ENCODE measurements around the gene DCXR. TPM values are rescaled to one million over a fixed set of nuclear protein-coding genes. Genes with fewer than 3 reads are reported as not detected.

DCXR gene
- total and polyA plus RNA-seq, 2 of the 13 experiments (the other 11 are each of a cell fraction or from before 2014, with no cell fraction given) = 287 to 311 TPM

DNA sequence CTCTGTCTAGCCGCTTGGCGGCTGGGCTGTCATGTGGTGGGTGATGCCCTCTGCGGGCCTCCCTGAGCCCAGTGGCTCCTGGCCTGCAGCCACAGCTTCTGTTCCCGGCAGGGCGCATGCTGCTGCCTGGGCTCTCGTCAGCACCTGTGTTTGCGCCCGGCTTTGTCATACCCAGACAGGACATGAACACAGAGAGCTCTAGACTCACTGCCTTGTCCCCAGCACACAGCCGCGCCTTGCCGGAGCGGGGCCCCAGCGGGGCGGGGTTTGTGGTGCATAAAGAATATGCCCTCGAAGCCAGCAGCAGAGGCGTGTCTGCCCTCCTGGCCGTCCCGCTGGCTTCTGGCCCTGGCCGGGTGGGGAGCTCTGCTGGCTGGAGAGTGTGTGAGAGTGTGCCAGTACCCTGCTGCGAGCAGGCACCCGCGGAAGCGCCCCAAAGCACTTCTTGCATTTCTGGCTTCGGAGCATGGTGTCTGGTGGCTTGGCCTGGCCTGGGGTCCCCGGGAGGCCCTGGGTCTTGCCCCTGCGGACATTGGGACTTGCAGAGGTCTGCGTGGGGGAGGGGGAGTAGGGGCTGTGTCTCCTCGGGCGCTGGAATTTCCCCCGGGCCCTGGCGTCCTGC, 45.7 kb downstream of the DCXR start (continued):
- TF ChIP-seq, protein P1, sequence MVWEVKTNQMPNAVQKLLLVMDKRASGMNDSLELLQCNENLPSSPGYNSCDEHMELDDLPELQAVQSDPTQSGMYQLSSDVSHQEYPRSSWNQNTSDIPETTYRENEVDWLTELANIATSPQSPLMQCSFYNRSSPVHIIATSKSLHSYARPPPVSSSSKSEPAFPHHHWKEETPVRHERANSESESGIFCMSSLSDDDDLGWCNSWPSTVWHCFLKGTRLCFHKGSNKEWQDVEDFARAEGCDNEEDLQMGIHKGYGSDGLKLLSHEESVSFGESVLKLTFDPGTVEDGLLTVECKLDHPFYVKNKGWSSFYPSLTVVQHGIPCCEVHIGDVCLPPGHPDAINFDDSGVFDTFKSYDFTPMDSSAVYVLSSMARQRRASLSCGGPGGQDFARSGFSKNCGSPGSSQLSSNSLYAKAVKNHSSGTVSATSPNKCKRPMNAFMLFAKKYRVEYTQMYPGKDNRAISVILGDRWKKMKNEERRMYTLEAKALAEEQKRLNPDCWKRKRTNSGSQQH (CRISPR knock-in tag; IDR thresholded peaks at IDR 0.05; ENCODE audit: low read depth) = no peak
- TF ChIP-seq, protein P2, sequence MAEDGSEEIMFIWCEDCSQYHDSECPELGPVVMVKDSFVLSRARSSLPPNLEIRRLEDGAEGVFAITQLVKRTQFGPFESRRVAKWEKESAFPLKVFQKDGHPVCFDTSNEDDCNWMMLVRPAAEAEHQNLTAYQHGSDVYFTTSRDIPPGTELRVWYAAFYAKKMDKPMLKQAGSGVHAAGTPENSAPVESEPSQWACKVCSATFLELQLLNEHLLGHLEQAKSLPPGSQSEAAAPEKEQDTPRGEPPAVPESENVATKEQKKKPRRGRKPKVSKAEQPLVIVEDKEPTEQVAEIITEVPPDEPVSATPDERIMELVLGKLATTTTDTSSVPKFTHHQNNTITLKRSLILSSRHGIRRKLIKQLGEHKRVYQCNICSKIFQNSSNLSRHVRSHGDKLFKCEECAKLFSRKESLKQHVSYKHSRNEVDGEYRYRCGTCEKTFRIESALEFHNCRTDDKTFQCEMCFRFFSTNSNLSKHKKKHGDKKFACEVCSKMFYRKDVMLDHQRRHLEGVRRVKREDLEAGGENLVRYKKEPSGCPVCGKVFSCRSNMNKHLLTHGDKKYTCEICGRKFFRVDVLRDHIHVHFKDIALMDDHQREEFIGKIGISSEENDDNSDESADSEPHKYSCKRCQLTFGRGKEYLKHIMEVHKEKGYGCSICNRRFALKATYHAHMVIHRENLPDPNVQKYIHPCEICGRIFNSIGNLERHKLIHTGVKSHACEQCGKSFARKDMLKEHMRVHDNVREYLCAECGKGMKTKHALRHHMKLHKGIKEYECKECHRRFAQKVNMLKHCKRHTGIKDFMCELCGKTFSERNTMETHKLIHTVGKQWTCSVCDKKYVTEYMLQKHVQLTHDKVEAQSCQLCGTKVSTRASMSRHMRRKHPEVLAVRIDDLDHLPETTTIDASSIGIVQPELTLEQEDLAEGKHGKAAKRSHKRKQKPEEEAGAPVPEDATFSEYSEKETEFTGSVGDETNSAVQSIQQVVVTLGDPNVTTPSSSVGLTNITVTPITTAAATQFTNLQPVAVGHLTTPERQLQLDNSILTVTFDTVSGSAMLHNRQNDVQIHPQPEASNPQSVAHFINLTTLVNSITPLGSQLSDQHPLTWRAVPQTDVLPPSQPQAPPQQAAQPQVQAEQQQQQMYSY (CRISPR knock-in tag; IDR thresholded peaks at IDR 0.05) = peak; percentile 81
- TF ChIP-seq HHEX (CRISPR knock-in tag; IDR thresholded peaks at IDR 0.05) (no peak), ARNT (IDR thresholded peaks at IDR 0.05) (no peak), HOXD1 (CRISPR knock-in tag; IDR thresholded peaks at IDR 0.05) (peak; percentile 75; the same call in 1 of the 2 replicates), RBFOX2 (IDR thresholded peaks at IDR 0.05; ENCODE audit: low read depth, low read length) (peak; percentile 98), AGO2 (optimal IDR thresholded peaks at IDR 0.05; ENCODE audit: low read depth, low read length) (no peak), SMARCC2 (IDR thresholded peaks at IDR 0.05) (no peak)
- TF ChIP-seq, protein P3, sequence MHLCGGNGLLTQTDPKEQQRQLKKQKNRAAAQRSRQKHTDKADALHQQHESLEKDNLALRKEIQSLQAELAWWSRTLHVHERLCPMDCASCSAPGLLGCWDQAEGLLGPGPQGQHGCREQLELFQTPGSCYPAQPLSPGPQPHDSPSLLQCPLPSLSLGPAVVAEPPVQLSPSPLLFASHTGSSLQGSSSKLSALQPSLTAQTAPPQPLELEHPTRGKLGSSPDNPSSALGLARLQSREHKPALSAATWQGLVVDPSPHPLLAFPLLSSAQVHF (CRISPR knock-in tag; IDR thresholded peaks at IDR 0.05) = peak; percentile 90
- TF ChIP-seq, protein P4, sequence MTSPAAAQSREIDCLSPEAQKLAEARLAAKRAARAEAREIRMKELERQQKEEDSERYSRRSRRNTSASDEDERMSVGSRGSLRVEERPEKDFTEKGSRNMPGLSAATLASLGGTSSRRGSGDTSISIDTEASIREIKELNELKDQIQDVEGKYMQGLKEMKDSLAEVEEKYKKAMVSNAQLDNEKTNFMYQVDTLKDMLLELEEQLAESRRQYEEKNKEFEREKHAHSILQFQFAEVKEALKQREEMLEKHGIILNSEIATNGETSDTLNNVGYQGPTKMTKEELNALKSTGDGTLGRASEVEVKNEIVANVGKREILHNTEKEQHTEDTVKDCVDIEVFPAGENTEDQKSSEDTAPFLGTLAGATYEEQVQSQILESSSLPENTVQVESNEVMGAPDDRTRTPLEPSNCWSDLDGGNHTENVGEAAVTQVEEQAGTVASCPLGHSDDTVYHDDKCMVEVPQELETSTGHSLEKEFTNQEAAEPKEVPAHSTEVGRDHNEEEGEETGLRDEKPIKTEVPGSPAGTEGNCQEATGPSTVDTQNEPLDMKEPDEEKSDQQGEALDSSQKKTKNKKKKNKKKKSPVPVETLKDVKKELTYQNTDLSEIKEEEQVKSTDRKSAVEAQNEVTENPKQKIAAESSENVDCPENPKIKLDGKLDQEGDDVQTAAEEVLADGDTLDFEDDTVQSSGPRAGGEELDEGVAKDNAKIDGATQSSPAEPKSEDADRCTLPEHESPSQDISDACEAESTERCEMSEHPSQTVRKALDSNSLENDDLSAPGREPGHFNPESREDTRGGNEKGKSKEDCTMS (CRISPR knock-in tag; conservative IDR thresholded peaks at IDR 0.05) = no peak; the same call in 1 of the 2 replicates
- TF ChIP-seq, protein P5, sequence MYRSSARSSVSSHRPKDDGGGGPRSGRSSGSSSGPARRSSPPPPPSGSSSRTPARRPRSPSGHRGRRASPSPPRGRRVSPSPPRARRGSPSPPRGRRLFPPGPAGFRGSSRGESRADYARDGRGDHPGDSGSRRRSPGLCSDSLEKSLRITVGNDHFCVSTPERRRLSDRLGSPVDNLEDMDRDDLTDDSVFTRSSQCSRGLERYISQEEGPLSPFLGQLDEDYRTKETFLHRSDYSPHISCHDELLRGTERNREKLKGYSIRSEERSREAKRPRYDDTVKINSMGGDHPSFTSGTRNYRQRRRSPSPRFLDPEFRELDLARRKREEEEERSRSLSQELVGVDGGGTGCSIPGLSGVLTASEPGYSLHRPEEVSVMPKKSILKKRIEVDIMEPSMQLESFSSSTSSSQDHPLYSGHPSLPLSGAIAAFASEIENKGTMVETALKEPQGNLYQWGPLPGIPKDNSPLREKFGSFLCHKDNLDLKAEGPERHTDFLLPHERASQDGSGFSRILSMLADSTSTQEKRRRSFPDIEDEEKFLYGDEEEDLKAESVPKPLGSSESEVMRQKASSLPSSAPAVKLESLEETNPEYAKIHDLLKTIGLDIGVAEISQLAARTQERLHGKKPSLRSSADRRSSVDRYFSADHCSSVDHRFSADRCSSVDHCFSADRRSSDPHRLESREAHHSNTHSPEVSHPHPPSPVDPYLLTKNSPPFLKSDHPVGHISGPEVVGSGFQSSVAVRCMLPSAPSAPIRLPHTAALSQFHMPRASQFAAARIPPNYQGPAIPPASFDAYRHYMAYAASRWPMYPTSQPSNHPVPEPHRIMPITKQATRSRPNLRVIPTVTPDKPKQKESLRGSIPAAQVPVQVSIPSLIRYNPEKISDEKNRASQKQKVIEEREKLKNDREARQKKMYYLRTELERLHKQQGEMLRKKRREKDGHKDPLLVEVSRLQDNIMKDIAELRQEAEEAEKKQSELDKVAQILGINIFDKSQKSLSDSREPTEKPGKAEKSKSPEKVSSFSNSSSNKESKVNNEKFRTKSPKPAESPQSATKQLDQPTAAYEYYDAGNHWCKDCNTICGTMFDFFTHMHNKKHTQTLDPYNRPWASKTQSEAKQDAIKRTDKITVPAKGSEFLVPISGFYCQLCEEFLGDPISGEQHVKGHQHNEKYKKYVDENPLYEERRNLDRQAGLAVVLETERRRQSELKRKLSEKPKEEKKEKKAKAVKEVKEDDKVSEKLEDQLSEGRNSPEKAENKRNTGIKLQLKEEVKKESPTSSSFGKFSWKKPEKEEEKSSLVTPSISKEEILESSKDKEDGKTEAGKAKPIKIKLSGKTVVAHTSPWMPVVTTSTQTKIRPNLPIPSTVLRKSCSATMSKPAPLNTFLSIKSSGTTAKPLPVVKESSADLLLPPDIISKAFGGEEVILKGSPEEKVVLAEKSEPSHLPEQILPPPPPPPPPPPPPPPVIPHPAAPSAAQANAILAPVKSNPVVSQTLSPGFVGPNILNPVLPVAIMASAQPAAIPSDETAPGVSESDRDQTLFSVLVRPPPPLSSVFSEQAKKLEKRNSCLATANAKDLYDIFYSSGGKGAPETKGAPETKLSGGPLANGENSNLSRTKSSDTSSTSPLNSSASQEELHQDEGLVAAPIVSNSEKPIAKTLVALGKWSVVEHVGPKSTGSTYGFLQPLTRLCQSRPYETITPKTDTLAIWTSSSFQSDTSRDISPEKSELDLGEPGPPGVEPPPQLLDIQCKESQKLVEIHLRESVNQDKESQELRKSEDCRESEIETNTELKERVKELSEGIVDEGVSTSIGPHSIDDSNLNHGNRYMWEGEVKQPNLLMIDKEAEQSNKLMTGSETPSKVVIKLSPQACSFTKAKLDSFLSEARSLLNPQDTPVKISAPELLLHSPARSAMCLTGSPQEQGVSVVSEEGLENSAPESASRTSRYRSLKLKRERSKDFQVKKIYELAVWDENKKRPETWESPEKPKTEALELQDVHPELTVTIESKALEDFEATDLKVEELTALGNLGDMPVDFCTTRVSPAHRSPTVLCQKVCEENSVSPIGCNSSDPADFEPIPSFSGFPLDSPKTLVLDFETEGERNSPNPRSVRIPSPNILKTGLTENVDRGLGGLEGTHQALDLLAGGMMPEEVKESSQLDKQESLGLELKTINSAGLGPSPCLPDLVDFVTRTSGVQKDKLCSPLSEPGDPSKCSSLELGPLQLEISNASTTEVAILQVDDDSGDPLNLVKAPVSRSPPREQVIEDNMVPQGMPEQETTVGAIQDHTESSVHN (CRISPR knock-in tag; IDR thresholded peaks at IDR 0.05) = 0 out of 2 replicates have a peak, but pooled peaks have one; percentile 0
